HEK293 (cell line): Measurements from ENCODE around the gene SPACA6.

ENCODE experiments used
- CTCF ChIA-PET: fragments of 350-600 bp; formaldehyde crosslinking; extraction: SDS; loops from one replicate; lab custom pipeline; 2021; ENCODE audit warnings: antibody characterized with exemption; lab: Yijun Ruan, JAX
- POLR2A ChIA-PET: fragments of 300-600 bp; formaldehyde crosslinking; extraction: SDS; loops from one replicate; lab custom pipeline; 2020; ENCODE audit warnings: antibody characterized with exemption, inconsistent platforms; lab: Yijun Ruan, JAX
- H3K27ac ChIP-seq: fragments of 200-500 bp; sonication (Bioruptor generic); 2 replicates; pipeline ENCODE4 v1.5.1; 2014; ENCODE audit warnings: low read depth, low read length, control low read depth, inconsistent platforms; ENCODE audit errors: extremely low read depth
- H3K36me3 ChIP-seq, 2 experiments: fragments of 200-500 bp in 1 of 2; sonication (Bioruptor generic) in 1 of 2; 1 replicate in 1 of 2; 2 replicates in 1 of 2; pipeline ENCODE4 v1.5.1; 2014 to 2017; ENCODE audit warnings: inconsistent platforms in 2 of 2, low read length in 2 of 2; ENCODE audit not compliant: control insufficient read depth in 2 of 2, insufficient read depth in 1 of 2
- H3K4me1 ChIP-seq: fragments of 200-500 bp; sonication (Bioruptor generic); 2 replicates; pipeline ENCODE4 v1.5.1; 2014; ENCODE audit warnings: mild to moderate bottlenecking, low read length, inconsistent platforms; ENCODE audit not compliant: control insufficient read depth, insufficient read depth
- H3K4me3 ChIP-seq: 2 replicates; pipeline ENCODE4 v1.5.1; 2011; ENCODE audit warnings: low read depth, mild to moderate bottlenecking, control low read depth, low read length, moderate library complexity
- H3K9me3 ChIP-seq: fragments of 200-500 bp; sonication (Bioruptor generic); 2 replicates; pipeline ENCODE4 v1.5.1; 2014; ENCODE audit warnings: low read depth, low read length, inconsistent platforms; ENCODE audit not compliant: control insufficient read depth, insufficient read depth
- GLI2 ChIP-seq: fragments of 450-650 bp; formaldehyde crosslinking; IDR thresholded peaks from 2 replicates; pipeline ENCODE4; 2017; ENCODE audit warnings: missing biosample characterization, missing genetic modification characterization, low read depth, borderline replicate concordance
- GLI4 ChIP-seq: fragments of 450-650 bp; formaldehyde crosslinking; IDR thresholded peaks from 2 replicates; pipeline ENCODE4 v1.5.1; 2016; ENCODE audit warnings: missing biosample characterization, missing genetic modification characterization
- ZBTB6 ChIP-seq: fragments of 450-650 bp; formaldehyde crosslinking; IDR thresholded peaks from 2 replicates; pipeline ENCODE4 v1.5.1; 2017; ENCODE audit warnings: missing biosample characterization, missing genetic modification characterization
- ZNF114 ChIP-seq: fragments of 450-650 bp; formaldehyde crosslinking; IDR thresholded peaks from 2 replicates; pipeline ENCODE4 v1.5.0; 2017; ENCODE audit warnings: missing biosample characterization, missing genetic modification characterization
- ZNF121 ChIP-seq: fragments of 450-650 bp; formaldehyde crosslinking; IDR thresholded peaks from 2 replicates; pipeline ENCODE4 v1.5.1; 2016; ENCODE audit warnings: missing biosample characterization, missing genetic modification characterization
- ZNF140 ChIP-seq: fragments of 450-650 bp; formaldehyde crosslinking; IDR thresholded peaks from 2 replicates; pipeline ENCODE4 v1.5.1; 2016; ENCODE audit warnings: missing biosample characterization, missing genetic modification characterization
- ZNF16 ChIP-seq: fragments of 450-650 bp; formaldehyde crosslinking; IDR thresholded peaks from 2 replicates; pipeline ENCODE4 v1.5.1; 2016; ENCODE audit warnings: low read depth, missing biosample characterization, missing genetic modification characterization
- ZNF174 ChIP-seq: fragments of 450-650 bp; formaldehyde crosslinking; IDR thresholded peaks from 2 replicates; pipeline ENCODE4 v1.5.0; 2017; ENCODE audit warnings: missing biosample characterization, mild to moderate bottlenecking, missing genetic modification characterization
- ZNF184 ChIP-seq: fragments of 450-650 bp; IDR thresholded peaks from 2 replicates; pipeline ENCODE4 v1.5.1; 2018; ENCODE audit warnings: missing biosample characterization, mild to moderate bottlenecking, missing genetic modification characterization
- ZNF324 ChIP-seq: fragments of 450-650 bp; formaldehyde crosslinking; IDR thresholded peaks from 2 replicates; pipeline ENCODE4 v1.5.1; 2016; ENCODE audit warnings: missing biosample characterization, missing genetic modification characterization
- ZNF404 ChIP-seq: fragments of 450-650 bp; formaldehyde crosslinking; IDR thresholded peaks from 2 replicates; pipeline ENCODE4 v1.5.1; 2017; ENCODE audit warnings: missing biosample characterization, missing genetic modification characterization
- ZNF501 ChIP-seq: fragments of 450-650 bp; formaldehyde crosslinking; IDR thresholded peaks from 2 replicates; pipeline ENCODE4 v1.5.1; 2016; ENCODE audit warnings: missing biosample characterization, missing genetic modification characterization
- ZNF510 ChIP-seq: fragments of 450-650 bp; formaldehyde crosslinking; IDR thresholded peaks from 2 replicates; pipeline ENCODE4 v1.5.1; 2018; ENCODE audit warnings: mild to moderate bottlenecking, missing genetic modification characterization, missing biosample characterization; ENCODE audit not compliant: insufficient replicate concordance
- ZNF530 ChIP-seq: fragments of 450-650 bp; formaldehyde crosslinking; IDR thresholded peaks from 2 replicates; pipeline ENCODE4 v1.5.1; 2016; ENCODE audit warnings: low read depth, missing biosample characterization, missing genetic modification characterization
- ZNF571 ChIP-seq: fragments of 450-650 bp; formaldehyde crosslinking; IDR thresholded peaks from 2 replicates; pipeline ENCODE4 v1.5.0; 2017; ENCODE audit warnings: missing biosample characterization, missing genetic modification characterization
- ZNF621 ChIP-seq: fragments of 450-650 bp; formaldehyde crosslinking; IDR thresholded peaks from 2 replicates; pipeline ENCODE4 v1.5.1; 2017; ENCODE audit warnings: missing biosample characterization, missing genetic modification characterization
- ZNF664 ChIP-seq: fragments of 450-650 bp; formaldehyde crosslinking; IDR thresholded peaks from 2 replicates; pipeline ENCODE4 v1.5.1; 2016; ENCODE audit warnings: missing biosample characterization, missing genetic modification characterization
- ZNF777 ChIP-seq: fragments of 450-650 bp; formaldehyde crosslinking; IDR thresholded peaks from 2 replicates; pipeline ENCODE4 v1.5.1; 2017; ENCODE audit warnings: missing biosample characterization, missing genetic modification characterization, borderline replicate concordance
- ZNF843 ChIP-seq: fragments of 450-650 bp; formaldehyde crosslinking; IDR thresholded peaks from 2 replicates; pipeline ENCODE4 v1.5.1; 2016; ENCODE audit warnings: missing biosample characterization, missing genetic modification characterization
- TF ChIP-seq, protein P1 (sequence below): fragments of 450-650 bp; formaldehyde crosslinking; IDR thresholded peaks from 2 replicates; pipeline ENCODE4 v1.5.1; 2016; ENCODE audit warnings: missing biosample characterization, missing genetic modification characterization
- TF ChIP-seq, protein P2 (sequence below): fragments of 450-650 bp; formaldehyde crosslinking; conservative IDR thresholded peaks from 2 replicates; pipeline ENCODE4 v1.5.1; 2016; ENCODE audit warnings: low read depth, missing biosample characterization, missing genetic modification characterization

Gene SPACA6

GRCh38 chr19:51735759-51736449 lies 42.8 kb downstream of the SPACA6 start:
- H3K4me1 ChIP-seq = no peaks in the 10 kb centered on the region
- H3K9me3 ChIP-seq = no peaks in the 10 kb centered on the region
- H3K36me3 ChIP-seq = no peaks in the 10 kb centered on the region
- POLR2A ChIA-PET = interaction anchor here (0.6 kb wide), 1 partner anchor 1105 kb away, joined by 3 read pairs; no protein-coding TSS in a partner anchor
- CTCF ChIA-PET = no interaction called here
- TF ChIP-seq, protein P1, sequence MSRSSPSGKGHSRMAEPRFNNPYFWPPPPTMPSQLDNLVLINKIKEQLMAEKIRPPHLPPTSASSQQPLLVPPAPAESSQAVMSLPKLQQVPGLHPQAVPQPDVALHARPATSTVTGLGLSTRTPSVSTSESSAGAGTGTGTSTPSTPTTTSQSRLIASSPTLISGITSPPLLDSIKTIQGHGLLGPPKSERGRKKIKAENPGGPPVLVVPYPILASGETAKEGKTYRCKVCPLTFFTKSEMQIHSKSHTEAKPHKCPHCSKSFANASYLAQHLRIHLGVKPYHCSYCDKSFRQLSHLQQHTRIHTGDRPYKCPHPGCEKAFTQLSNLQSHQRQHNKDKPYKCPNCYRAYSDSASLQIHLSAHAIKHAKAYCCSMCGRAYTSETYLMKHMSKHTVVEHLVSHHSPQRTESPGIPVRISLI (tag by site-specific recombination) = no peak
- TF ChIP-seq ZNF501 (tag by site-specific recombination) (no peak), ZNF621 (tag by site-specific recombination) (no peak)
- H3K4me3 ChIP-seq = no peak overlapping the region
- H3K27ac ChIP-seq = no peak overlapping the region

GRCh38 chr19:51737389-51737788 lies 44.3 kb downstream of the SPACA6 start:
- ChIA-PET POLR2A (interaction anchor here (1.2 kb wide), 1 partner anchor 48 kb away, joined by 4 read pairs; no protein-coding TSS in a partner anchor), CTCF (interaction anchor here (1.6 kb wide), 1 partner anchor 40 kb away, joined by 3 read pairs; no protein-coding TSS in a partner anchor)
- Histone ChIP-seq H3K36me3 (no peaks in the 10 kb centered on the region), H3K9me3 (no peaks in the 10 kb centered on the region), H3K4me3 (no peak overlapping the region), H3K27ac (no peak overlapping the region), H3K4me1 (no peaks in the 10 kb centered on the region)
- TF ChIP-seq ZNF140 (tag by site-specific recombination) (no peak), ZNF174 (tag by site-specific recombination) (no peak), ZNF571 (no peak), ZNF184 (tag by site-specific recombination) (no peak), ZNF530 (tag by site-specific recombination) (no peak), ZBTB6 (tag by site-specific recombination) (no peak), ZNF843 (tag by site-specific recombination) (no peak), ZNF404 (no peak), GLI4 (no peak), ZNF777 (no peak), ZNF324 (tag by site-specific recombination) (no peak), ZNF114 (tag by site-specific recombination) (no peak), ZNF16 (tag by site-specific recombination) (no peak), ZNF510 (no peak), ZNF664 (no peak), GLI2 (tag by site-specific recombination) (no peak), ZNF121 (tag by site-specific recombination) (no peak)
- TF ChIP-seq, protein P2, sequence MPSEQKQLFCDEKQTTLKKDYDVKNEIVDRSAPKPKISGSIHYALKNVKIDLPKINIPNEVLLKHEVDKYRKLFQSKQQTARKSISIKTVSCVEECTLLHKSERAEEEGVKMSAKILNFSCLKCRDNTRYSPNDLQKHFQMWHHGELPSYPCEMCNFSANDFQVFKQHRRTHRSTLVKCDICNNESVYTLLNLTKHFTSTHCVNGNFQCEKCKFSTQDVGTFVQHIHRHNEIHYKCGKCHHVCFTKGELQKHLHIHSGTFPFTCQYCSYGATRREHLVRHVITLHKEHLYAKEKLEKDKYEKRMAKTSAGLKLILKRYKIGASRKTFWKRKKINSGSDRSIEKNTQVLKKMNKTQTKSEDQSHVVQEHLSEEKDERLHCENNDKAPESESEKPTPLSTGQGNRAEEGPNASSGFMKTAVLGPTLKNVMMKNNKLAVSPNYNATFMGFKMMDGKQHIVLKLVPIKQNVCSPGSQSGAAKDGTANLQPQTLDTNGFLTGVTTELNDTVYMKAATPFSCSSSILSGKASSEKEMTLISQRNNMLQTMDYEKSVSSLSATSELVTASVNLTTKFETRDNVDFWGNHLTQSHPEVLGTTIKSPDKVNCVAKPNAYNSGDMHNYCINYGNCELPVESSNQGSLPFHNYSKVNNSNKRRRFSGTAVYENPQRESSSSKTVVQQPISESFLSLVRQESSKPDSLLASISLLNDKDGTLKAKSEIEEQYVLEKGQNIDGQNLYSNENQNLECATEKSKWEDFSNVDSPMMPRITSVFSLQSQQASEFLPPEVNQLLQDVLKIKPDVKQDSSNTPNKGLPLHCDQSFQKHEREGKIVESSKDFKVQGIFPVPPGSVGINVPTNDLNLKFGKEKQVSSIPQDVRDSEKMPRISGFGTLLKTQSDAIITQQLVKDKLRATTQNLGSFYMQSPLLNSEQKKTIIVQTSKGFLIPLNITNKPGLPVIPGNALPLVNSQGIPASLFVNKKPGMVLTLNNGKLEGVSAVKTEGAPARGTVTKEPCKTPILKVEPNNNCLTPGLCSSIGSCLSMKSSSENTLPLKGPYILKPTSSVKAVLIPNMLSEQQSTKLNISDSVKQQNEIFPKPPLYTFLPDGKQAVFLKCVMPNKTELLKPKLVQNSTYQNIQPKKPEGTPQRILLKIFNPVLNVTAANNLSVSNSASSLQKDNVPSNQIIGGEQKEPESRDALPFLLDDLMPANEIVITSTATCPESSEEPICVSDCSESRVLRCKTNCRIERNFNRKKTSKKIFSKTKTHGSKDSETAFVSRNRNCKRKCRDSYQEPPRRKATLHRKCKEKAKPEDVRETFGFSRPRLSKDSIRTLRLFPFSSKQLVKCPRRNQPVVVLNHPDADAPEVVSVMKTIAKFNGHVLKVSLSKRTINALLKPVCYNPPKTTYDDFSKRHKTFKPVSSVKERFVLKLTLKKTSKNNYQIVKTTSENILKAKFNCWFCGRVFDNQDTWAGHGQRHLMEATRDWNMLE (tag by site-specific recombination) = no peak
